Measurements from ENCODE around the gene ZNF256. TPM values are rescaled to one million over a fixed set of nuclear protein-coding genes. Genes with fewer than 3 reads are reported as not detected.
A peak's percentile ranks its signal among the peaks of the same experiment; 100 is the strongest.

ZNF256 gene
- polyA plus RNA-seq = 1 to 10 TPM; 1.3 to 7.7 (median 2.4) TPM
- long read RNA-seq, donor 1, partial matches to known transcripts = 0 of 4 reads
- long read RNA-seq, donor 1, other reads (novel, unspliced or antisense) = 0 of 4 reads
- long read RNA-seq, donor 2, partial matches to known transcripts = 0 of 1 reads
- long read RNA-seq, donor 2, other reads (novel, unspliced or antisense) = 0 of 1 reads
- long read RNA-seq, donor 3, transcript ZNF256-201 (3 exons, 2,172 nt) = major isoform, 8 of 8 reads
- long read RNA-seq, donor 3, partial matches to known transcripts = 0 of 8 reads
- long read RNA-seq, donor 3, other reads (novel, unspliced or antisense) = 0 of 8 reads
- long read RNA-seq, donor 4 = 0 reads
- long read RNA-seq, donor 5, partial matches to known transcripts = 0 of 2 reads
- long read RNA-seq, donor 5, other reads (novel, unspliced or antisense) = 0 of 2 reads
- long read RNA-seq, donor 6, partial matches to known transcripts = 0 of 4 reads
- long read RNA-seq, donor 6, other reads (novel, unspliced or antisense) = 0 of 4 reads
- long read RNA-seq, donor 7, partial matches to known transcripts = 0 of 5 reads
- long read RNA-seq, donor 7, other reads (novel, unspliced or antisense) = 0 of 5 reads
- long read RNA-seq, donor 8 = 0 reads
- long read RNA-seq, donor 9, partial matches to known transcripts = 0 of 1 reads
- long read RNA-seq, donor 9, other reads (novel, unspliced or antisense) = 0 of 1 reads
- long read RNA-seq, donor 10, partial matches to known transcripts = 0 of 2 reads
- long read RNA-seq, donor 10, other reads (novel, unspliced or antisense) = 0 of 2 reads

- peaks cover 0 to 8% (median 6%) of the 10 kb centered on the region in 3 donors for H3K4me1 ChIP-seq (ENCODE audit: control insufficient read depth in 3 of 3, insufficient read depth in 2 of 3, low read depth in 1 of 3, low read length in 2 of 3)
- DNase-seq (peak; percentile 95 to 98), FAIRE-seq (no peak)
- peaks cover 9 to 69% of the 10 kb centered on the region in 2 donors for H3K9me3 ChIP-seq (ENCODE audit: control insufficient read depth in 2 of 2, insufficient read depth in 1 of 2, low read depth in 1 of 2, low read length in 1 of 2)
- 6 to 9% (median 8%) methylated on average over 45 to 54 of the region's 54 CpGs for WGBS, 3 donors
- peak within 1 kb of the TSS; percentile 74 to 82 (median 78) for H3K4me3 ChIP-seq (ENCODE audit: low read depth in 1 of 3, low read length in 3 of 3)
- H3K36me3 ChIP-seq (ENCODE audit: control insufficient read depth in 3 of 3, insufficient read depth in 2 of 3, low read depth in 1 of 3, low read length in 3 of 3) = peaks cover under 1 to 20% (median 12%) of the 10 kb centered on the region in 3 donors
- no peaks in the 10 kb centered on the region for H3K27me3 ChIP-seq (ENCODE audit: control insufficient read depth in 3 of 3, insufficient read depth in 3 of 3, low read length in 3 of 3)
- peak within 1 kb of the TSS; percentile 27 to 86 (median 70) for H3K27ac ChIP-seq (ENCODE audit: low read depth in 1 of 3, low read length in 2 of 3)
Observed at GRCh38 chr19:57947419-57948134, at the start of gene ZNF256. TSS of gene ZNF256 (minus strand) at chr19:57947706. CDS start at chr19:57947474, 232 bp downstream.

GRCh38 chr19:57992841-57993240 lies 45.3 kb upstream of the ZNF256 start:
- FAIRE-seq (no peak), DNase-seq (no peak)
- Histone ChIP-seq H3K4me3 (ENCODE audit: low read depth in 1 of 3, low read length in 3 of 3) (no peak overlapping the region), H3K4me1 (ENCODE audit: control insufficient read depth in 3 of 3, insufficient read depth in 2 of 3, low read depth in 1 of 3, low read length in 2 of 3) (no peaks in the 10 kb centered on the region), H3K9me3 (ENCODE audit: control insufficient read depth in 2 of 2, insufficient read depth in 1 of 2, low read depth in 1 of 2, low read length in 1 of 2) (peaks cover 15 to 87% of the 10 kb centered on the region in 2 donors), H3K27me3 (ENCODE audit: control insufficient read depth in 3 of 3, insufficient read depth in 3 of 3, low read length in 3 of 3) (no peaks in the 10 kb centered on the region), H3K27ac (ENCODE audit: low read depth in 1 of 3, low read length in 2 of 3) (no peak overlapping the region), H3K36me3 (ENCODE audit: control insufficient read depth in 3 of 3, insufficient read depth in 2 of 3, low read depth in 1 of 3, low read length in 3 of 3) (peaks cover 15 to 44% (median 37%) of the 10 kb centered on the region in 3 donors)
- 93 to 96% (median 95%) methylated on average over 1 of the region's 1 CpG for WGBS, 3 donors

- H3K4me1 ChIP-seq (ENCODE audit: control insufficient read depth in 3 of 3, insufficient read depth in 2 of 3, low read depth in 1 of 3, low read length in 2 of 3) = no peaks in the 10 kb centered on the region
- FAIRE-seq (no peak), DNase-seq (no peak)
- H3K36me3 ChIP-seq (ENCODE audit: control insufficient read depth in 3 of 3, insufficient read depth in 2 of 3, low read depth in 1 of 3, low read length in 3 of 3) = peaks cover 23 to 28% (median 28%) of the 10 kb centered on the region in 3 donors
- no peaks in the 10 kb centered on the region for H3K27me3 ChIP-seq (ENCODE audit: control insufficient read depth in 3 of 3, insufficient read depth in 3 of 3, low read length in 3 of 3)
- WGBS, 3 donors = 95 to 97% (median 96%) methylated on average over 3 of the region's 3 CpGs
- no peak overlapping the region for H3K4me3 ChIP-seq (ENCODE audit: low read depth in 1 of 3, low read length in 3 of 3)
- H3K27ac ChIP-seq (ENCODE audit: low read depth in 1 of 3, low read length in 2 of 3) = no peak overlapping the region
- H3K9me3 ChIP-seq (ENCODE audit: control insufficient read depth in 2 of 2, insufficient read depth in 1 of 2, low read depth in 1 of 2, low read length in 1 of 2) = peaks cover 12 to 89% of the 10 kb centered on the region in 2 donors
Observed at GRCh38 chr19:57978586-57979289, 31.2 kb upstream of the ZNF256 start.

GRCh38 chr19:57974434-57974833 lies 26.9 kb upstream of the ZNF256 start, which contains the start of gene C19orf18:
TSS of gene C19orf18 (minus strand) at chr19:57974534. CDS start at chr19:57974432, 102 bp downstream.
- DNase-seq (no peak), FAIRE-seq (no peak)
- Histone ChIP-seq H3K4me3 (ENCODE audit: low read depth in 1 of 3, low read length in 3 of 3) (no peak within 1 kb of the TSS), H3K9me3 (ENCODE audit: control insufficient read depth in 2 of 2, insufficient read depth in 1 of 2, low read depth in 1 of 2, low read length in 1 of 2) (peaks cover 12 to 91% of the 10 kb centered on the region in 2 donors), H3K4me1 (ENCODE audit: control insufficient read depth in 3 of 3, insufficient read depth in 2 of 3, low read depth in 1 of 3, low read length in 2 of 3) (no peaks in the 10 kb centered on the region), H3K36me3 (ENCODE audit: control insufficient read depth in 3 of 3, insufficient read depth in 2 of 3, low read depth in 1 of 3, low read length in 3 of 3) (peaks cover 4 to 13% (median 6%) of the 10 kb centered on the region in 3 donors), H3K27me3 (ENCODE audit: control insufficient read depth in 3 of 3, insufficient read depth in 3 of 3, low read length in 3 of 3) (no peaks in the 10 kb centered on the region), H3K27ac (ENCODE audit: low read depth in 1 of 3, low read length in 2 of 3) (no peak within 1 kb of the TSS)
- WGBS, 3 donors = 95 to 99% (median 97%) methylated on average over 4 of the region's 4 CpGs

GRCh38 chr19:57964761-57965160 lies 17.3 kb upstream of the ZNF256 start:
- Histone ChIP-seq H3K36me3 (ENCODE audit: control insufficient read depth in 3 of 3, insufficient read depth in 2 of 3, low read depth in 1 of 3, low read length in 3 of 3) (no peaks in the 10 kb centered on the region), H3K27ac (ENCODE audit: low read depth in 1 of 3, low read length in 2 of 3) (no peak overlapping the region), H3K9me3 (ENCODE audit: control insufficient read depth in 2 of 2, insufficient read depth in 1 of 2, low read depth in 1 of 2, low read length in 1 of 2) (peaks cover 0 to 84% of the 10 kb centered on the region in 2 donors), H3K27me3 (ENCODE audit: control insufficient read depth in 3 of 3, insufficient read depth in 3 of 3, low read length in 3 of 3) (no peaks in the 10 kb centered on the region), H3K4me1 (ENCODE audit: control insufficient read depth in 3 of 3, insufficient read depth in 2 of 3, low read depth in 1 of 3, low read length in 2 of 3) (no peaks in the 10 kb centered on the region), H3K4me3 (ENCODE audit: low read depth in 1 of 3, low read length in 3 of 3) (no peak overlapping the region)
- WGBS, 3 donors = 83 to 95% (median 91%) methylated on average over 8 of the region's 8 CpGs
- FAIRE-seq (no peak), DNase-seq (no peak)

GRCh38 chr19:57961785-57962184 lies 14.3 kb upstream of the ZNF256 start:
- DNase-seq (no peak), FAIRE-seq (no peak)
- 82 to 90% (median 82%) methylated on average over 1 of the region's 1 CpG for WGBS, 3 donors
- Histone ChIP-seq H3K27me3 (ENCODE audit: control insufficient read depth in 3 of 3, insufficient read depth in 3 of 3, low read length in 3 of 3) (no peaks in the 10 kb centered on the region), H3K9me3 (ENCODE audit: control insufficient read depth in 2 of 2, insufficient read depth in 1 of 2, low read depth in 1 of 2, low read length in 1 of 2) (peaks cover 0 to 79% of the 10 kb centered on the region in 2 donors), H3K27ac (ENCODE audit: low read depth in 1 of 3, low read length in 2 of 3) (no peak overlapping the region), H3K4me3 (ENCODE audit: low read depth in 1 of 3, low read length in 3 of 3) (no peak overlapping the region), H3K4me1 (ENCODE audit: control insufficient read depth in 3 of 3, insufficient read depth in 2 of 3, low read depth in 1 of 3, low read length in 2 of 3) (no peaks in the 10 kb centered on the region), H3K36me3 (ENCODE audit: control insufficient read depth in 3 of 3, insufficient read depth in 2 of 3, low read depth in 1 of 3, low read length in 3 of 3) (no peaks in the 10 kb centered on the region)

GRCh38 chr19:57954996-57955395 lies 7.5 kb upstream of the ZNF256 start:
- H3K36me3 ChIP-seq (ENCODE audit: control insufficient read depth in 3 of 3, insufficient read depth in 2 of 3, low read depth in 1 of 3, low read length in 3 of 3) = no peaks in the 10 kb centered on the region
- 88 to 93% (median 91%) methylated on average over 4 of the region's 4 CpGs for WGBS, 3 donors
- H3K27ac ChIP-seq (ENCODE audit: low read depth in 1 of 3, low read length in 2 of 3) = no peak overlapping the region
- H3K4me1 ChIP-seq (ENCODE audit: control insufficient read depth in 3 of 3, insufficient read depth in 2 of 3, low read depth in 1 of 3, low read length in 2 of 3) = no peaks in the 10 kb centered on the region
- H3K9me3 ChIP-seq (ENCODE audit: control insufficient read depth in 2 of 2, insufficient read depth in 1 of 2, low read depth in 1 of 2, low read length in 1 of 2) = peaks cover 4 to 77% of the 10 kb centered on the region in 2 donors
- H3K27me3 ChIP-seq (ENCODE audit: control insufficient read depth in 3 of 3, insufficient read depth in 3 of 3, low read length in 3 of 3) = no peaks in the 10 kb centered on the region
- H3K4me3 ChIP-seq (ENCODE audit: low read depth in 1 of 3, low read length in 3 of 3) = no peak overlapping the region
- FAIRE-seq (no peak), DNase-seq (no peak)

All from small intestine (tissue), 16 donors.